ENCODE data around the gene CRB3.

- TF ChIP-seq CTCF (IDR thresholded peaks at IDR 0.05), result no peak
- TF ChIP-seq CHD2 (IDR thresholded peaks at IDR 0.05; ENCODE audit: low read length, partially characterized antibody), result no peak
- TF ChIP-seq EP300 (IDR thresholded peaks at IDR 0.05), result no peak
- TF ChIP-seq CEBPB (IDR thresholded peaks at IDR 0.05), result no peak
Observed at GRCh38 chr19:6483235-6483634, 19.2 kb downstream of the CRB3 start.

Data from A549 (cell line).